B cell (primary cell): Measurements from ENCODE around the gene THSD4. TPM values are rescaled to one million over a fixed set of nuclear protein-coding genes. Genes with fewer than 3 reads are reported as not detected.

Experiments used
- ATAC-seq: fragments of 200-7000 bp; cut with Tn5 transposase; one replicate; pipeline ENCODE4 v1.10.0; 2021; ENCODE audit warnings: low read depth, mild to moderate bottlenecking, moderate number of reproducible peaks, moderate library complexity
- CTCF ChIA-PET: fragments of 350-600 bp; sonication (Branson Sonifier 250); formaldehyde crosslinking; loops from one replicate; lab custom pipeline; 2021; ENCODE audit warnings: antibody characterized with exemption, inconsistent platforms; lab: Charles Lee
- POLR2A ChIA-PET: fragments of 350-600 bp; sonication (Branson Sonifier 250); formaldehyde crosslinking; loops from one replicate; lab custom pipeline; 2021; ENCODE audit warnings: antibody characterized with exemption; lab: Charles Lee
- DNase-seq: peaks from one replicate; pipeline ENCODE4 v3.0.0; 2013
- H2AFZ ChIP-seq: 2 replicates; pipeline ENCODE4 v1.6.1; 2012; ENCODE audit warnings: mild to moderate bottlenecking, low read depth, low read length; ENCODE audit not compliant: insufficient read depth, poor library complexity, severe bottlenecking
- H3K27ac ChIP-seq, 2 donors: 1 replicate in 1 of 2; 2 replicates in 1 of 2; pipeline ENCODE4 v1.5.1; 2012 to 2013; ENCODE audit warnings: low read length in 2 of 2, mild to moderate bottlenecking in 2 of 2, moderate library complexity in 1 of 2
- H3K27me3 ChIP-seq, 4 experiments: fragments of 200-600 bp in 1 of 4; sonication (generic) in 1 of 4; replicated peaks in 1 of 4; 1 replicate in 2 of 4; 2 replicates in 2 of 4; pipeline versions ENCODE4 v1.6.1 to v1.7.0; 2013 to 2016; ENCODE audit warnings: low read length in 3 of 4, mild to moderate bottlenecking in 2 of 4, mixed read lengths in 1 of 4, moderate library complexity in 1 of 4; ENCODE audit not compliant: insufficient read depth in 4 of 4, control insufficient read depth in 3 of 4; ENCODE audit errors: control extremely low read depth in 1 of 4
- H3K36me3 ChIP-seq, 2 experiments: replicated peaks in 1 of 2; 1 replicate in 1 of 2; 2 replicates in 1 of 2; pipeline versions ENCODE4 v1.6.1 to v1.7.1; 2013; ENCODE audit warnings: low read length in 1 of 2; ENCODE audit not compliant: insufficient read depth in 2 of 2, control insufficient read depth in 1 of 2; ENCODE audit errors: control extremely low read depth in 1 of 2, extremely low read depth in 1 of 2
- H3K4me1 ChIP-seq, 2 donors: fragments of 200-600 bp in 1 of 2; sonication (generic) in 1 of 2; 1 replicate in 1 of 2; 2 replicates in 1 of 2; pipeline versions ENCODE4 v1.5.1 to v1.6.1; 2013 to 2017; ENCODE audit warnings: low read length in 2 of 2; ENCODE audit not compliant: control insufficient read depth in 2 of 2, insufficient read depth in 2 of 2
- H3K4me2 ChIP-seq: replicated peaks from 2 replicates; pipeline ENCODE3; 2012; ENCODE audit warnings: mild to moderate bottlenecking, low read depth, low read length; ENCODE audit not compliant: poor library complexity, severe bottlenecking
- H3K4me3 ChIP-seq, 5 experiments: fragments of 200-600 bp in 1 of 5; sonication (generic) in 1 of 5; 1 replicate in 3 of 5; 2 replicates in 2 of 5; pipeline versions ENCODE4 v1.5.1 to v1.7.0; 2011 to 2016; ENCODE audit warnings: low read length in 4 of 5, mild to moderate bottlenecking in 4 of 5, low read depth in 2 of 5, control low read depth in 1 of 5, moderate library complexity in 1 of 5; ENCODE audit not compliant: insufficient read depth in 1 of 5; ENCODE audit errors: control extremely low read depth in 1 of 5, extremely low read depth in 1 of 5
- H3K79me2 ChIP-seq: fragments of 200-600 bp; sonication (generic); one replicate; pipeline ENCODE4 v1.6.0; 2016; ENCODE audit warnings: low read length; ENCODE audit not compliant: control insufficient read depth, insufficient read depth
- H3K9ac ChIP-seq: fragments of 200-600 bp; sonication (generic); 2 replicates; pipeline ENCODE4 v1.6.1; 2017; ENCODE audit warnings: mild to moderate bottlenecking, low read length, moderate library complexity
- H3K9me3 ChIP-seq, 3 donors: one replicate each; pipeline versions ENCODE4 v1.6.1 to v1.7.1; 2013; ENCODE audit warnings: low read length in 2 of 3; ENCODE audit not compliant: control insufficient read depth in 2 of 3, insufficient read depth in 1 of 3; ENCODE audit errors: control extremely low read depth in 1 of 3
- H4K20me1 ChIP-seq: 2 replicates; pipeline ENCODE4 v1.6.0; 2012; ENCODE audit warnings: mild to moderate bottlenecking, low read length; ENCODE audit not compliant: insufficient read depth, control insufficient read depth, poor library complexity, severe bottlenecking
- H3K27ac Mint-ChIP-seq: one replicate; pipeline ENCODE4 v1.8.0; 2021; ENCODE audit warnings: mixed read lengths
- H3K27me3 Mint-ChIP-seq: one replicate; pipeline ENCODE4 v1.8.0; 2021; ENCODE audit warnings: mixed read lengths
- H3K4me1 Mint-ChIP-seq: one replicate; pipeline ENCODE4 v1.8.0; 2021; ENCODE audit warnings: mixed read lengths
- H3K4me3 Mint-ChIP-seq: one replicate; pipeline ENCODE4 v1.8.0; 2021; ENCODE audit warnings: mixed read lengths
- H3K9me3 Mint-ChIP-seq: one replicate; pipeline ENCODE4 v1.8.0; 2022; ENCODE audit warnings: mixed read lengths; ENCODE audit not compliant: insufficient read depth
- CTCF ChIP-seq: fragments of 200-600 bp; IDR thresholded peaks from one replicate; pipeline ENCODE4 v1.8.0; 2022; ENCODE audit warnings: antibody characterized with exemption, mild to moderate bottlenecking
- EZH2 ChIP-seq: IDR thresholded peaks from 2 replicates; pipeline ENCODE4 v1.6.1; 2012; ENCODE audit warnings: borderline replicate concordance, low read depth, mild to moderate bottlenecking, moderate library complexity, low read length; ENCODE audit not compliant: insufficient read depth, poor library complexity, severe bottlenecking
- whole genome bisulfite sequencing: methylation state at CpG from one replicate; pipeline ENCODE4 v1.1.5; 2013; ENCODE audit warnings: missing lambda C conversion rate; ENCODE audit not compliant: insufficient coverage; 5-methylcytosine and 5-hydroxymethylcytosine counted together
- intact Hi-C: fragments of 100-400 bp; cut with micrococcal nuclease; formaldehyde crosslinking; loops from one replicate; pipeline ENCODE4 v1.10.0; 2022
- polyA plus RNA-seq: library from polyadenylated mRNA; depleted of rRNA; stranded (reverse); fragments of >200 nt; gene quantifications from 2 replicates; pipeline ENCODE4 v1.2.3, GENCODE V29; 2012
- total RNA-seq, 2 donors: library from RNA; stranded (reverse); fragments of 120-200 nt in 1 of 2; gene quantifications; 1 replicate in 1 of 2; 2 replicates in 1 of 2; pipeline versions ENCODE4 v1.2.3 to v1.2.4, GENCODE V29; 2013 to 2022

Gene THSD4
- total and polyA plus RNA-seq, 2 donors (not counting 1 experiment from before 2014, with no cell fraction given) = not detected

GRCh38 chr15:71461748-71462147 is 346.5 kb downstream of the THSD4 start:
- Histone ChIP-seq H3K27ac (no peak overlapping the region), H3K4me3 (no peak overlapping the region), H3K36me3 (no peaks in the 10 kb centered on the region), H3K9ac (no peak overlapping the region), H2AFZ (no peak overlapping the region), H4K20me1 (no peaks in the 10 kb centered on the region), H3K4me1 (no peaks in the 10 kb centered on the region), H3K9me3 (no peaks in the 10 kb centered on the region), H3K4me2 (no peak overlapping the region), H3K27me3 (no peaks in the 10 kb centered on the region), H3K79me2 (no peaks in the 10 kb centered on the region)
- TF ChIP-seq CTCF = no peak
- TF ChIP-seq EZH2 = no peak
- ATAC-seq (no peak), DNase-seq (no peak)
- ChIA-PET POLR2A (no interaction called here), CTCF (no interaction called here)
- no CpG with 5 or more reads among the region's 1 CpG for WGBS
- Mint-ChIP-seq H3K9me3 (no peaks in the 10 kb centered on the region), H3K27me3 (peaks cover 35% of the 10 kb centered on the region), H3K4me1 (no peaks in the 10 kb centered on the region), H3K4me3 (no peak overlapping the region), H3K27ac (no peak overlapping the region)
- intact Hi-C loops = no loop called here

GRCh38 chr15:71462638-71463037 is 347.4 kb downstream of the THSD4 start:
- no peaks in the 10 kb centered on the region for H3K9me3 Mint-ChIP-seq
- H3K27ac Mint-ChIP-seq = no peak overlapping the region
- Histone ChIP-seq H3K79me2 (no peaks in the 10 kb centered on the region), H3K4me1 (no peaks in the 10 kb centered on the region), H3K36me3 (no peaks in the 10 kb centered on the region), H3K9me3 (no peaks in the 10 kb centered on the region), H3K4me2 (no peak overlapping the region), H3K4me3 (no peak overlapping the region), H4K20me1 (no peaks in the 10 kb centered on the region), H3K27me3 (no peaks in the 10 kb centered on the region), H3K9ac (no peak overlapping the region), H2AFZ (no peak overlapping the region), H3K27ac (no peak overlapping the region)
- peaks cover 31% of the 10 kb centered on the region for H3K27me3 Mint-ChIP-seq
- intact Hi-C loops = no loop called here
- no peaks in the 10 kb centered on the region for H3K4me1 Mint-ChIP-seq
- ChIA-PET CTCF (interaction anchor here (1.3 kb wide), 1 partner anchor 10 kb away, joined by 3 read pairs; no protein-coding TSS in a partner anchor), POLR2A (no interaction called here)
- TF ChIP-seq EZH2 (no peak), CTCF (no peak)
- ATAC-seq (no peak), DNase-seq (no peak)
- 100% methylated on average over 1 of the region's 1 CpG for WGBS
- H3K4me3 Mint-ChIP-seq = no peak overlapping the region
